COLO668 (cell line): Measurements from ENCODE around the gene SV2B.

Source experiments
- DNase-seq: peaks from one replicate; lab custom pipeline; 2025; ENCODE audit not compliant: unreplicated experiment; lab: John Stamatoyannopoulos, UW

Gene SV2B

GRCh38 chr15:91101608-91101920 is 1.5 kb downstream of the SV2B start:
- DNase-seq, result no peak

- peak; percentile 42 for DNase-seq
Measured at GRCh38 chr15:91102546-91103330, 2.7 kb downstream of the SV2B start.

- peak; percentile 54 for DNase-seq
Measured at GRCh38 chr15:91104111-91104510, 4.1 kb downstream of the SV2B start.

- DNase-seq, result no peak
Measured at GRCh38 chr15:91108421-91108820, 8.4 kb downstream of the SV2B start.

GRCh38 chr15:91109885-91110284 is 9.8 kb downstream of the SV2B start:
- DNase-seq, result no peak

- no peak for DNase-seq
Measured at GRCh38 chr15:91110407-91110806, 10.3 kb downstream of the SV2B start.

- peak; percentile 64 for DNase-seq
Measured at GRCh38 chr15:91113030-91113429, 13.0 kb downstream of the SV2B start.

- no peak for DNase-seq
Measured at GRCh38 chr15:91114301-91114700, 14.2 kb downstream of the SV2B start.

- peak; percentile 77 for DNase-seq
Measured at GRCh38 chr15:91116113-91117067, 16.3 kb downstream of the SV2B start.

GRCh38 chr15:91117375-91117774 is 17.3 kb downstream of the SV2B start:
- DNase-seq, result no peak

- DNase-seq, result no peak
Measured at GRCh38 chr15:91118817-91119590, 18.9 kb downstream of the SV2B start.

GRCh38 chr15:91122296-91122695 is 22.2 kb downstream of the SV2B start:
- no peak for DNase-seq

- DNase-seq, result no peak
Measured at GRCh38 chr15:91124132-91124531, 24.1 kb downstream of the SV2B start.

- DNase-seq, result no peak
Measured at GRCh38 chr15:91125162-91125561, 25.1 kb downstream of the SV2B start.

- no peak for DNase-seq
Measured at GRCh38 chr15:91126080-91126479, 26.0 kb downstream of the SV2B start.

GRCh38 chr15:91127236-91127955 is 27.3 kb downstream of the SV2B start:
- DNase-seq, result no peak

GRCh38 chr15:91128016-91128415 is 28.0 kb downstream of the SV2B start:
- DNase-seq, result no peak

GRCh38 chr15:91129436-91129835 is 29.4 kb downstream of the SV2B start:
- no peak for DNase-seq

GRCh38 chr15:91132079-91132478 is 32.0 kb downstream of the SV2B start:
- DNase-seq, result no peak

GRCh38 chr15:91133511-91133910 is 33.5 kb downstream of the SV2B start:
- DNase-seq, result peak; percentile 25
